Right lobe of liver (tissue), 6 donors: ENCODE results near the gene CRACDL. TPM values are rescaled to one million over a fixed set of nuclear protein-coding genes. Genes with fewer than 3 reads are reported as not detected.
A peak's percentile ranks its signal among the peaks of the same experiment; 100 is the strongest.

Experiments used
- ATAC-seq, 4 donors: fragments of 200-7000 bp; cut with Tn5 transposase; one replicate each; pipeline ENCODE4 v1.9.1; 2020; ENCODE audit warnings: mild to moderate bottlenecking in 4 of 4, moderate library complexity in 4 of 4
- DNase-seq, 3 donors: peaks; one replicate each; pipeline ENCODE4 v3.0.0-alpha.2; 2020
- H3K27ac ChIP-seq, 3 donors: fragments of 200-600 bp; one replicate each; pipeline ENCODE4 v1.8.0; 2022
- H3K27me3 ChIP-seq, 2 donors: fragments of 200-600 bp; one replicate each; pipeline ENCODE4 v1.8.0; 2022
- H3K36me3 ChIP-seq, 4 donors: fragments of 200-600 bp; sonication (generic) in 1 of 4; one replicate each; pipeline versions ENCODE4 v1.5.1 to v1.8.0; 2017 to 2022; ENCODE audit warnings: control low read depth in 1 of 4
- H3K4me1 ChIP-seq, 4 donors: fragments of 200-600 bp; sonication (generic) in 1 of 4; one replicate each; pipeline versions ENCODE4 v1.5.1 to v1.8.0; 2017 to 2022; ENCODE audit warnings: control low read depth in 1 of 4
- H3K4me3 ChIP-seq, 3 donors: fragments of 200-600 bp; one replicate each; pipeline ENCODE4 v1.8.0; 2022
- H3K9me3 ChIP-seq, 4 donors: fragments of 200-600 bp; sonication (generic) in 1 of 4; one replicate each; pipeline versions ENCODE4 v1.5.1 to v1.8.0; 2017 to 2022; ENCODE audit warnings: control low read depth in 1 of 4
- POLR2A ChIP-seq: fragments of 450-650 bp; IDR thresholded peaks from one replicate; pipeline ENCODE4 v1.6.1; 2017; ENCODE audit warnings: antibody characterized with exemption, mild to moderate bottlenecking
- WGBS: methylation state at CpG from one replicate; pipeline ENCODE4 v1.1.6; 2018; ENCODE audit warnings: low coverage, low lambda C conversion rate; ENCODE audit not compliant: insufficient coverage; ENCODE audit errors: missing lambda C conversion rate; 5-methylcytosine and 5-hydroxymethylcytosine counted together
- intact Hi-C, 2 donors: fragments of 100-400 bp; cut with DNase I; formaldehyde crosslinking; loops; one replicate each; pipeline versions ENCODE4 v1.11.2 to v1.14.1; 2022
- long read RNA-seq: library from polyadenylated mRNA; unstranded; transcript quantifications from one replicate; pipeline ENCODE4 v2.0.0, GENCODE V29; 2019
- total RNA-seq, 6 experiments: library from RNA; depleted of rRNA in 2 of 6; stranded (reverse); fragments of >200 nt in 2 of 6; fragmentation: NEBNext Ultra II Directional in 3 of 6; extraction: Animal tissue kit (Norgen Biotek cat#: 25700) in 3 of 6; gene quantifications; one replicate each; pipeline versions ENCODE4 v1.1.0 to v1.2.4, GENCODE V29; 2016 to 2023
- TF ChIP-seq, protein P1 (sequence below), 4 donors: fragments of 200-600 bp in 3 of 4; fragments of 450-650 bp in 1 of 4; IDR thresholded peaks; one replicate each; pipeline versions ENCODE4 v1.5.1 to v1.8.0; 2016 to 2022; ENCODE audit warnings: antibody characterized with exemption in 4 of 4, mild to moderate bottlenecking in 2 of 4
- donor health status: DM: no; HTN: yes; CAD: no.
- donor health status: DM: no; HTN: no; CAD: no.
- donor health status: DM: no; HTN: no; CAD: no.
- donor health status: DM: no; HTN: yes; CAD: no.
- donor health status: DM: no; HTN: yes; CAD: no.

The CRACDL gene, protein sequence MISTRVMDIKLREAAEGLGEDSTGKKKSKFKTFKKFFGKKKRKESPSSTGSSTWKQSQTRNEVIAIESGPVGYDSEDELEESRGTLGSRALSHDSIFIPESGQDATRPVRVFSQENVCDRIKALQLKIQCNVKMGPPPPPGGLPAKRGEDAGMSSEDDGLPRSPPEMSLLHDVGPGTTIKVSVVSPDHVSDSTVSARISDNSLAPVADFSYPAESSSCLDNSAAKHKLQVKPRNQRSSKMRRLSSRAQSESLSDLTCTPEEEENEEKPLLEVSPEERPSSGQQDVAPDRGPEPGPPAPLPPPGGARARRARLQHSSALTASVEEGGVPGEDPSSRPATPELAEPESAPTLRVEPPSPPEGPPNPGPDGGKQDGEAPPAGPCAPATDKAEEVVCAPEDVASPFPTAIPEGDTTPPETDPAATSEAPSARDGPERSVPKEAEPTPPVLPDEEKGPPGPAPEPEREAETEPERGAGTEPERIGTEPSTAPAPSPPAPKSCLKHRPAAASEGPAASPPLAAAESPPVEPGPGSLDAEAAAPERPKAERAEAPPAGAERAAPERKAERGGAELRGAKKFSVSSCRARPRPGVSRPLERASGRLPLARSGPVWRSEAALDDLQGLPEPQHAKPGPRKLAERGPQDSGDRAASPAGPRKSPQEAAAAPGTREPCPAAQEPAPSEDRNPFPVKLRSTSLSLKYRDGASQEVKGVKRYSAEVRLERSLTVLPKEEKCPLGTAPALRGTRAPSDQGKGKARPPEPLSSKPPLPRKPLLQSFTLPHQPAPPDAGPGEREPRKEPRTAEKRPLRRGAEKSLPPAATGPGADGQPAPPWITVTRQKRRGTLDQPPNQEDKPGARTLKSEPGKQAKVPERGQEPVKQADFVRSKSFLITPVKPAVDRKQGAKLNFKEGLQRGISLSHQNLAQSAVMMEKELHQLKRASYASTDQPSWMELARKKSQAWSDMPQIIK
- total RNA-seq, result under 1 TPM; 0.12 to 0.56 (median 0.32) TPM
- long read RNA-seq, result 0 reads

DNA sequence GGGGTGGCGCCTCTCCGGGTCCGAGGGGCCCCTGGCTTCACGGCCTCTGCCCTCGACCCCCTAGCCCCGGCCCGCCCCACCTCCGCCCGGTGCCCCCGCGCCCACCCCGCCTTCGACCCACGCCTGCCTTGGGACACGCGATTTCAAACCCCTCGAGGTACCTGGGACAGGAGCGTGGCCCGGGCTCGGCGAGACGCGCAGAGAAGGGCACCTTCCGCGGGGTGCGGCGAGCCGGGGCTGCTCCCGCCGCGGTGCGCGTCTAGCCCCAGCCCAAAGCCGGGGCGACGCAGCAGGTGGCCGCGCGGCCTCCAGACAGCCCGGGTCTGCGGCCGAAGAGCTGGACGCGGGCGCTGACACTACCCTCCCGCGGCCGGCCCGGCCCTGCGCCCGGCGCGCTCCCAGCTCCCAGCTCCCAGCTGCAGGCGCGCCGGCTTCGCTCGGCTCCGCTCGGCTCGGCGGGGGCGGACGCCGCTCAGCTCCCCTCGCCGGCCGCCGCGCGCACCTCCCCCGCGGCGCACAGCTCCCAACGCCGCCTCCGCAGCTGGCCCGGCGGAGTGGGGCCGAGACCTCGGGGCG, at the start of gene CRACDL:
CRACDL (minus strand) TSS at position 449 of the 576 bp plus-strand sequence. CDS start 89,425 bp downstream, outside the sequence.
- H3K36me3 ChIP-seq, result no peaks in the 10 kb centered on the region
- no peaks in the 10 kb centered on the region for H3K9me3 ChIP-seq
- no peak for TF ChIP-seq POLR2A
- TF ChIP-seq, protein P1, sequence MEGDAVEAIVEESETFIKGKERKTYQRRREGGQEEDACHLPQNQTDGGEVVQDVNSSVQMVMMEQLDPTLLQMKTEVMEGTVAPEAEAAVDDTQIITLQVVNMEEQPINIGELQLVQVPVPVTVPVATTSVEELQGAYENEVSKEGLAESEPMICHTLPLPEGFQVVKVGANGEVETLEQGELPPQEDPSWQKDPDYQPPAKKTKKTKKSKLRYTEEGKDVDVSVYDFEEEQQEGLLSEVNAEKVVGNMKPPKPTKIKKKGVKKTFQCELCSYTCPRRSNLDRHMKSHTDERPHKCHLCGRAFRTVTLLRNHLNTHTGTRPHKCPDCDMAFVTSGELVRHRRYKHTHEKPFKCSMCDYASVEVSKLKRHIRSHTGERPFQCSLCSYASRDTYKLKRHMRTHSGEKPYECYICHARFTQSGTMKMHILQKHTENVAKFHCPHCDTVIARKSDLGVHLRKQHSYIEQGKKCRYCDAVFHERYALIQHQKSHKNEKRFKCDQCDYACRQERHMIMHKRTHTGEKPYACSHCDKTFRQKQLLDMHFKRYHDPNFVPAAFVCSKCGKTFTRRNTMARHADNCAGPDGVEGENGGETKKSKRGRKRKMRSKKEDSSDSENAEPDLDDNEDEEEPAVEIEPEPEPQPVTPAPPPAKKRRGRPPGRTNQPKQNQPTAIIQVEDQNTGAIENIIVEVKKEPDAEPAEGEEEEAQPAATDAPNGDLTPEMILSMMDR (IDR thresholded peaks at IDR 0.05), result no peak
- WGBS, result 0% methylated on average over 13 of the region's 82 CpGs
- no peak within 1 kb of the TSS for H3K27ac ChIP-seq
- ATAC-seq (peak; percentile 48 to 61 (median 52)), DNase-seq (no peak)
- peak within 1 kb of the TSS in 2 of 3 donors; percentile 16 to 40 for H3K4me3 ChIP-seq
- H3K4me1 ChIP-seq, result peaks cover 0 to 19% (median 0%) of the 10 kb centered on the region in 4 donors
- intact Hi-C loops, result no loop called here
- peaks cover 0 to 9% of the 10 kb centered on the region in 2 donors for H3K27me3 ChIP-seq

DNA sequence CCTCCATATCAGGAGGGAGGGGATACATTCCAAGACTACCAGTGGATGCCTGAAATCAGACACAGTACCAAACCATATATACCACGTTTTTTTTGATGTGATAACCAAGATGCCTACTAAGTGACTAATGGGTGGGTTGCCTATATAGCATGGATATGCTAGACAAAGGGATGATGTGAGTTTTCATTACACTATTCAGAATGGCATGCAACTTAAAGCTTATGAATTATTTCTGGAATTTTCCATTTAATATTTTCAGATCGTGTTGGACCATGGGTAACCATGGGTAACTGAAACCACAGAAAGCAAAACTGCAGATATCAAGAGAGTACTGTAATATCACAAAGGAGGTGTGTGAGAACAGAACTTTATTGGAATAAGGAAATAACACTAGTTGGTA, 39.6 kb upstream of the CRACDL start:
- intact Hi-C loops, result no loop called here
- TF ChIP-seq, protein P1 (IDR thresholded peaks at IDR 0.05), result no peak
- no peak for TF ChIP-seq POLR2A
- Histone ChIP-seq H3K27ac (no peak overlapping the region), H3K27me3 (no peaks in the 10 kb centered on the region), H3K4me1 (no peaks in the 10 kb centered on the region), H3K36me3 (no peaks in the 10 kb centered on the region), H3K9me3 (no peaks in the 10 kb centered on the region), H3K4me3 (no peak overlapping the region)
- no peak for ATAC-seq
- no peak for DNase-seq
- WGBS, result 53% methylated on average over 2 of the region's 2 CpGs

GRCh38 chr2:98972582-98973167, 36.6 kb upstream of the CRACDL start:
- no peak overlapping the region for H3K4me3 ChIP-seq
- H3K4me1 ChIP-seq, result no peaks in the 10 kb centered on the region
- H3K27ac ChIP-seq, result no peak overlapping the region
- no peaks in the 10 kb centered on the region for H3K36me3 ChIP-seq
- WGBS, result 67% methylated on average over 1 of the region's 1 CpG
- H3K9me3 ChIP-seq, result peaks cover 0 to 4% (median 0%) of the 10 kb centered on the region in 4 donors
- TF ChIP-seq POLR2A, result no peak
- TF ChIP-seq, protein P1 (IDR thresholded peaks at IDR 0.05), result no peak
- no peaks in the 10 kb centered on the region for H3K27me3 ChIP-seq
- DNase-seq (no peak), ATAC-seq (no peak)
- intact Hi-C loops, result no loop called here

DNA sequence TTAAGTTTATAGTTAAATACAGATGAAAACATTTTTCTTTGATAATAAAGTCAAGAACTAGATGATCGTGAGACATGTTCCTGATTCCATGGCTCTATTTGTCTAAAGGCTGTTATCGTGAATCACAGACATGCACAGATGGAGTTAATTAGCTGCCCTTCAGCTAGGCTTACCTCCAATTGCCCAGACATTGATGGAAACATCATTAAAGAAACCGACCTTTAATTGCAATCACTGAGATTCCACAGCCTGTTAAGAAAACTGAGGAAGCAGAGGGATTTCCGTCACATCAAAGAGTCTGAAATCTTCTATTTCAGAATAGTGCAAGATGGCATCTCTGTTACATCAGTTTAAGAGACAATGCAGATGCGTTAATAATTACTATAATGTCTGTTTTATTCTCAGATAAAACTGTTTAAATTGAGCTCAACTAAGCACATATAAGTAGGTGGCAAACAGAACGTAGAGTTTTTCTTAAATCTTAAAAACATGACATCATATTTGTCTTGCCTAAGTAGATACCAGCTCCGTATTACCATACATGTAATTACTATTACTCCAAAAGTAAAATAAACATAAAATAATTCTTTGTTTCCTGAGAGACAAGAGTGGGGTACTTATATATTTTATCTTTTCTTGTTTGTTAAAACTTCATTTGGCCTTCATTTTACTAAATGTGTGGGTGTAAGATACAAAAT, 23.9 kb upstream of the CRACDL start:
- DNase-seq (no peak), ATAC-seq (no peak)
- no peaks in the 10 kb centered on the region for H3K4me1 ChIP-seq
- intact Hi-C loops, result no loop called here
- no peaks in the 10 kb centered on the region for H3K9me3 ChIP-seq
- no peaks in the 10 kb centered on the region for H3K36me3 ChIP-seq
- no peak overlapping the region for H3K27ac ChIP-seq
- H3K27me3 ChIP-seq, result no peaks in the 10 kb centered on the region
- WGBS, result 62% methylated on average over 7 of the region's 7 CpGs
- TF ChIP-seq POLR2A, result no peak
- TF ChIP-seq, protein P1 (IDR thresholded peaks at IDR 0.05), result no peak
- no peak overlapping the region for H3K4me3 ChIP-seq
